CD4-positive, alpha-beta T cell treated with Interleukin-6 at 100 ng/mL for 8 hours (primary cell): ENCODE results near the gene SNCG.
"Not testable (repeated sequence)": the region's sequence is repeated elsewhere in the genome, so short reads cannot be mapped to it uniquely, and the experiment has no call there.

Source experiments
- DNase-seq: peaks from one replicate; pipeline ENCODE4 v3.0.0-alpha.2; 2020; ENCODE audit warnings: mixed read lengths, low spot score

SNCG gene

GRCh38 chr10:86958116-86958900 is at the start of gene SNCG:
SNCG (plus strand) TSS chr10:86958599; CDS start chr10:86958698, 99 bp downstream.
- DNase-seq, result no peak

GRCh38 chr10:86914734-86915133 is 43.7 kb upstream of the SNCG start:
- DNase-seq, result no peak

GRCh38 chr10:86918022-86918471 is 40.4 kb upstream of the SNCG start:
- no peak for DNase-seq

- no peak for DNase-seq
These were observed 35.8 kb upstream of the SNCG start for GRCh38 chr10:86922553-86922961.

- DNase-seq, result no peak
These were observed 28.7 kb upstream of the SNCG start for GRCh38 chr10:86929468-86930380.

- DNase-seq, result no peak
These were observed 26.5 kb upstream of the SNCG start for GRCh38 chr10:86931872-86932271.

GRCh38 chr10:86932674-86933073 is 25.7 kb upstream of the SNCG start:
- no peak for DNase-seq

GRCh38 chr10:86934162-86934711 is 24.2 kb upstream of the SNCG start:
- not testable (repeated sequence) for DNase-seq

- no peak for DNase-seq
These were observed 21.5 kb upstream of the SNCG start for GRCh38 chr10:86936661-86937501.

GRCh38 chr10:86937502-86938154 is 20.8 kb upstream of the SNCG start:
- DNase-seq, result no peak

GRCh38 chr10:86938260-86938659 is 20.1 kb upstream of the SNCG start:
- DNase-seq, result no peak

- not testable (repeated sequence) for DNase-seq
These were observed 18.3 kb upstream of the SNCG start for GRCh38 chr10:86940076-86940475.

GRCh38 chr10:86940677-86941076 is 17.7 kb upstream of the SNCG start:
- no peak for DNase-seq

GRCh38 chr10:86941426-86941825 is 17.0 kb upstream of the SNCG start:
- DNase-seq, result no peak

GRCh38 chr10:86941991-86942421 is 16.4 kb upstream of the SNCG start:
- DNase-seq, result no peak

- DNase-seq, result no peak
These were observed 15.7 kb upstream of the SNCG start for GRCh38 chr10:86942441-86943315.

GRCh38 chr10:86943316-86944030 is 14.9 kb upstream of the SNCG start:
- no peak for DNase-seq

- DNase-seq, result no peak
These were observed 14.4 kb upstream of the SNCG start for GRCh38 chr10:86944031-86944419.

GRCh38 chr10:86944471-86944870 is 13.9 kb upstream of the SNCG start:
- DNase-seq, result no peak
